Measurements from ENCODE around the gene SPATA32. TPM values are rescaled to one million over a fixed set of nuclear protein-coding genes. Genes with fewer than 3 reads are reported as not detected.

SPATA32 gene
- total RNA-seq, 4 donors from 2014 or later = not detected

DNA sequence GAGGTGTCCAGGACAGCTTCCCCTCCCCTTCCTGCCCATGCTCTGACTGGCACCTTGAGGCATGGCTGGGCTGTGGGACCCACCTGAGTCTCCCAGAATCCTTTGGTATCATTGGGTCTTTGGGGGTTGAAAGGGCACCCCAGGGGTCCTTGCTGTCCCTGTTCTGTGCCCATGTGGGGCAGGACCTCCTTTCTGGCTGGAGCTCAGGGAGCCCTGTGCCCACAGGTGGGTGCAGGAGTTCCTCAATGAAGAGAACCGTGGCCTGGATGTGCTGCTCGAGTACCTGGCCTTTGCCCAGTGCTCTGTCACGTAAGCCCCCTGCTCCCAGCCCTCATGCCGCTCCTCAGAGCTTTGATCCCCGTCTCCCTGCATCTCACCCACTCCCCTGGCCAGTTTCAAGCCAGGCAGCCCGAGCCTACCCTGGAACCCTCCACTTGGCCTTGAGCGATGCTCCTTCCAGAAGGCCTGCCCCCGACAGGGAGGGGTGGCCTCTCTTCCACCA lies 28.4 kb downstream of the SPATA32 start:
- Histone ChIP-seq H3K36me3 (peaks cover 3 to 20% (median 7%) of the 10 kb centered on the region in 4 donors), H3K4me1 (peaks cover 26 to 37% (median 29%) of the 10 kb centered on the region in 4 donors), H3K27ac (replicated peaks in 1 of 4) (no peak overlapping the region), H3K9me3 (no peaks in the 10 kb centered on the region), H3K27me3 (peaks cover 0 to 30% (median 0%) of the 10 kb centered on the region in 4 donors), H3K4me3 (no peak overlapping the region)
- TF ChIP-seq POLR2A (IDR thresholded peaks at IDR 0.05; ENCODE audit: low read depth) = no peak
- no peak for TF ChIP-seq EP300 (IDR thresholded peaks at IDR 0.05)
- TF ChIP-seq, protein P1, sequence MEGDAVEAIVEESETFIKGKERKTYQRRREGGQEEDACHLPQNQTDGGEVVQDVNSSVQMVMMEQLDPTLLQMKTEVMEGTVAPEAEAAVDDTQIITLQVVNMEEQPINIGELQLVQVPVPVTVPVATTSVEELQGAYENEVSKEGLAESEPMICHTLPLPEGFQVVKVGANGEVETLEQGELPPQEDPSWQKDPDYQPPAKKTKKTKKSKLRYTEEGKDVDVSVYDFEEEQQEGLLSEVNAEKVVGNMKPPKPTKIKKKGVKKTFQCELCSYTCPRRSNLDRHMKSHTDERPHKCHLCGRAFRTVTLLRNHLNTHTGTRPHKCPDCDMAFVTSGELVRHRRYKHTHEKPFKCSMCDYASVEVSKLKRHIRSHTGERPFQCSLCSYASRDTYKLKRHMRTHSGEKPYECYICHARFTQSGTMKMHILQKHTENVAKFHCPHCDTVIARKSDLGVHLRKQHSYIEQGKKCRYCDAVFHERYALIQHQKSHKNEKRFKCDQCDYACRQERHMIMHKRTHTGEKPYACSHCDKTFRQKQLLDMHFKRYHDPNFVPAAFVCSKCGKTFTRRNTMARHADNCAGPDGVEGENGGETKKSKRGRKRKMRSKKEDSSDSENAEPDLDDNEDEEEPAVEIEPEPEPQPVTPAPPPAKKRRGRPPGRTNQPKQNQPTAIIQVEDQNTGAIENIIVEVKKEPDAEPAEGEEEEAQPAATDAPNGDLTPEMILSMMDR (IDR thresholded peaks at IDR 0.05) = no peak
- TF ChIP-seq POLR2AphosphoS5 (IDR thresholded peaks at IDR 0.05) = no peak
- intact Hi-C loops (cut with DNase I) = no loop called here
- no peak for DNase-seq (ENCODE audit: extremely low spot score)
- WGBS = 87% methylated on average over 6 of the region's 8 CpGs

DNA sequence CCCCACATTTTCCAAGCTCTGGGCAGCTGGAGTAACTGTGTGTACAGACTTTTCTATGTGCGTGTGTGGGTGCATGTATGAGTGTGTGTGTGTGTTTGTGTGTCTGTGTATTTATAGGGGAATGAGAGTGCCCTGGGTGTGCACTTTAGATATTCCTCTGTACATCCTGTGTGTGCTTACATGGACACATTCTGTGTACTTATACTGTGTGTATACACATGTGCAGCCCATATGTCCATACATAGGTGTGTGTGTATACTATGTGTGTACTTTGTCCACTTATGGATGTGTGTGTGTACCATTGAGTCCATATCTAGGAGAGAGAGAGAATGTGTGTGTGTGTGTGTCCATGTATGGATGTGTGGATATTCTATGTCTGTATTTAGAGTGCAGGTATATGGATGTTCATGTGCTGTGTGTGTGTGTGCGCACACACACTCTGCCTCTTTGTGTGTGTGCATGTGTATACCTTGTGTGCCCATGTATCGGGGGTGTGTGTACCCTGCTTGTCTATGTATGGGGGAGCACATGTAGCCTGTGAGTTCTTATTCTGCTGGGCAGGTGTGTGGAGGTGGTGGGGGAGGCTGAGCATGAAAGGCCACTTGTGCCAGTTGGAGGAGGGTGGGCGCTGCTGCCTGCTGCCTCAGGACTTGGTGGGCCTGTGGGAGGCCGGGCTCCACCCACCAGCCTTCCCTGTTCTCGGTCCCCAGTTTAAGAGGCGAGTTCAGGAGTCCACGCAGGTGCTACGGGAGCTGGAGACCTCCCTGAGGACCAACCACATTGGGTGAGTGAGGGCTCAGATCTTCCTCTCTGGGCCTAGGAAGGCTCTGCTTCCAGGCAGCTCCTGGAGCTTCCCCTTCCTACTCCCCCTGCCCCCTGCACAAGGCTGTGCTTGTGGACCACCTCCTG lies 29.1 kb downstream of the SPATA32 start:
- H3K36me3 ChIP-seq = peaks cover 3 to 16% (median 7%) of the 10 kb centered on the region in 4 donors
- no peak for DNase-seq (ENCODE audit: extremely low spot score)
- WGBS = 96% methylated on average over 9 of the region's 9 CpGs
- H3K4me1 ChIP-seq = peaks cover 33 to 44% (median 36%) of the 10 kb centered on the region in 4 donors
- peaks cover 0 to 25% (median 0%) of the 10 kb centered on the region in 4 donors for H3K27me3 ChIP-seq
- no peak overlapping the region for H3K4me3 ChIP-seq
- intact Hi-C loops (cut with DNase I) = no loop called here
- no peak for TF ChIP-seq POLR2AphosphoS5 (IDR thresholded peaks at IDR 0.05)
- TF ChIP-seq, protein P1 (IDR thresholded peaks at IDR 0.05) = no peak
- no peak for TF ChIP-seq EP300 (IDR thresholded peaks at IDR 0.05)
- TF ChIP-seq POLR2A (IDR thresholded peaks at IDR 0.05; ENCODE audit: low read depth) = no peak
- H3K9me3 ChIP-seq = no peaks in the 10 kb centered on the region
- H3K27ac ChIP-seq (replicated peaks in 1 of 4) = no peak overlapping the region

DNA sequence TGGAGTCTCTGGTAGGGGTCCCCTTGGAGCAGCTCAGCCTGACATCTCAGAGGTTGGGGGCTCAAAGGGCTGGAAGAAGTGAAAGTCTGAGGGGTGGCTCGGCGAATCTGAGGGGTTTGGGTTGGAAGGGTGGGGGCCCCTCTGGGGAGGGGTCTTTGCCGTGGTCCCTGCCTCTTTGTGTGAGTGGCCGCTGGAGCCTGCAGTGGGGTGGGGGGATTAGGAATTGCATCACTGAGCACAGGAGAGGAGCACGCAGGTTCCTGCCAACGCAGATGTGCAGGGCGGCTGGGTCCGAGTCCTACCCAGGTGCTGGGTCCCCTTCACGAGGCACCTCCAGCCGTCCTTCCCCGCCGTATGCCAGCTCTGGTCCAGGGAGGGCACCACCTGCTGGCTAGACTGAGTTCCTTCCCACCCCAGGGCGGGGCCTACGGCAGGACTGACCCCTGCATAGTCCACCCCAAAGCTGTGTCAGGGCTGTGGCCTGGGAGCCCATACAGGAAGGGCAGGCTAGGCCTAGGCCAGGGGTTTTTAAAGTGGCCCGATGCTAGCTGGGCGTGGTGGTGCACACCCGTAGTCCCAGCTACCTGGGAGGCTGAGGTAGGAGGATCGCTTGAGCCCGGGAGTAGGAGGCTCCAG lies 30.3 kb downstream of the SPATA32 start:
- peaks cover 3 to 10% (median 4%) of the 10 kb centered on the region in 4 donors for H3K36me3 ChIP-seq
- no peaks in the 10 kb centered on the region for H3K9me3 ChIP-seq
- peak overlapping the region; percentile 69 to 80 (median 74) for H3K27ac ChIP-seq (replicated peaks in 1 of 4)
- WGBS = 86% methylated on average over 9 of the region's 19 CpGs
- H3K27me3 ChIP-seq = peaks cover 0 to 17% (median 0%) of the 10 kb centered on the region in 4 donors
- TF ChIP-seq POLR2AphosphoS5 (IDR thresholded peaks at IDR 0.05) (no peak), POLR2A (IDR thresholded peaks at IDR 0.05; ENCODE audit: low read depth) (no peak), EP300 (IDR thresholded peaks at IDR 0.05) (no peak)
- TF ChIP-seq, protein P1 (IDR thresholded peaks at IDR 0.05) = peak in 1 of 3 experiments; percentile 19
- intact Hi-C loops (cut with DNase I) = no loop called here
- no peak overlapping the region for H3K4me3 ChIP-seq
- H3K4me1 ChIP-seq = peaks cover 44 to 56% (median 47%) of the 10 kb centered on the region in 4 donors
- DNase-seq (ENCODE audit: extremely low spot score) = no peak

DNA sequence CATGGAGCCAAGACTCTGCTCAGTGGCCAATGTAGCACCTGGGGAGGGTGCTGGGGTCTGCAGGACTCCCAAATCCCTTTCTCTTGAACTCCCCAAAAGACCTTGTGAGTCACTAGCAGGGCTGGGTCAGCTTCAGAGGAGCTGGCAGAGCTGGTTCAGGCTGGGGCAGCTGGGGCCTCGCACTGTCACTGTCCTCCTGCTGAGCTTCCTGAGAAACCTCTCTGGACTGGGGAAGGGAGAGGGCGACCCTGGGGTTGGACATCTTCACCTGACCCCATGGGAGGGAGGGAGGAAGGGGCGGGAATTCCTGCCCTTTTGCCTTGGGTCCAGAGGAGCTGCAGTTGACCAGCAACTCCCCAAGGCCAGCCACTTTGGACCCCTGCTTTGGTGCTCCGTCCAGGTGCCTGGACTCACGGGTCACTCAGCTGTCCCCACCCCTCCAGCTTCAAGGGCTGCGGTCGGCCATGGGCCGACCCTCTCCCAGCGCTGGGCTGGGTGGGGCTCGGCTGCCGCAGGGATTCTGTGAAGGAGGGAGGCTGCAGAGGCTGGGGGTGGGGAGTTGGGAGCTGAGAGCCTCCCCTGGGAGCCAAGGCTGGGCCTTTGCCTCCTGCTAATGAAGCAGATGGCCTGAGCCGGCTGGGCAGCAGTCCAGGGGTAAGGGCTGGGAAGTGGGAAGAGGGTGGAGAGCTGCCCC lies 31.0 kb downstream of the SPATA32 start:
- Histone ChIP-seq H3K4me1 (peaks cover 49 to 62% (median 53%) of the 10 kb centered on the region in 4 donors), H3K4me3 (no peak overlapping the region), H3K36me3 (peaks cover 3 to 7% (median 4%) of the 10 kb centered on the region in 4 donors), H3K27me3 (peaks cover 0 to 12% (median 0%) of the 10 kb centered on the region in 4 donors), H3K9me3 (no peaks in the 10 kb centered on the region), H3K27ac (replicated peaks in 1 of 4) (peak overlapping the region; percentile 69 to 80 (median 74))
- WGBS = 49% methylated on average over 7 of the region's 12 CpGs
- TF ChIP-seq POLR2AphosphoS5 (IDR thresholded peaks at IDR 0.05) (no peak), POLR2A (IDR thresholded peaks at IDR 0.05; ENCODE audit: low read depth) (no peak), EP300 (IDR thresholded peaks at IDR 0.05) (no peak)
- TF ChIP-seq, protein P1 (IDR thresholded peaks at IDR 0.05) = no peak
- no peak for DNase-seq (ENCODE audit: extremely low spot score)
- intact Hi-C loops (cut with DNase I) = no loop called here
